H9 (cell line): ENCODE results near the gene CHRNA9. TPM values are rescaled to one million over a fixed set of nuclear protein-coding genes. Genes with fewer than 3 reads are reported as not detected.

ENCODE experiments used
- DNase-seq: peaks from one replicate; pipeline ENCODE4 v3.0.0-alpha.2; 2017
- H2AFZ ChIP-seq: one replicate; pipeline ENCODE4 v1.6.1; 2013; ENCODE audit warnings: mild to moderate bottlenecking, low read length, control low read depth, moderate library complexity
- H2AK5ac ChIP-seq: 2 replicates; pipeline ENCODE4 v1.6.1; 2013; ENCODE audit warnings: low read length, control low read depth, mixed read lengths; ENCODE audit not compliant: insufficient read length
- H2BK120ac ChIP-seq: one replicate; pipeline ENCODE4 v1.6.1; 2013; ENCODE audit warnings: low read depth, mild to moderate bottlenecking, low read length, control low read depth, inconsistent platforms; ENCODE audit not compliant: poor library complexity, severe bottlenecking
- H2BK12ac ChIP-seq: 2 replicates; pipeline ENCODE4 v1.6.1; 2013; ENCODE audit warnings: low read length, control low read depth, mixed read lengths, low read depth; ENCODE audit not compliant: insufficient read length
- H2BK15ac ChIP-seq: 2 replicates; pipeline ENCODE4 v1.6.1; 2013; ENCODE audit warnings: low read depth, low read length, control low read depth
- H2BK20ac ChIP-seq: one replicate; pipeline ENCODE4 v1.6.1; 2013; ENCODE audit warnings: low read depth, mild to moderate bottlenecking, low read length, control low read depth, inconsistent platforms; ENCODE audit not compliant: poor library complexity, severe bottlenecking
- H2BK5ac ChIP-seq: 2 replicates; pipeline ENCODE4 v1.6.1; 2013; ENCODE audit warnings: low read length, control low read depth, mixed read lengths; ENCODE audit not compliant: insufficient read length
- H3K14ac ChIP-seq: 2 replicates; pipeline ENCODE4 v1.6.1; 2013; ENCODE audit warnings: low read length, control low read depth; ENCODE audit not compliant: insufficient read depth
- H3K18ac ChIP-seq: 2 replicates; pipeline ENCODE4 v1.6.1; 2013; ENCODE audit warnings: low read depth, mild to moderate bottlenecking, mixed read lengths, low read length, control low read depth; ENCODE audit not compliant: insufficient read length
- H3K23ac ChIP-seq: 2 replicates; pipeline ENCODE4 v1.6.1; 2013; ENCODE audit warnings: low read length, control low read depth, mixed read lengths, low read depth; ENCODE audit not compliant: insufficient read length
- H3K23me2 ChIP-seq: 2 replicates; pipeline ENCODE4 v1.6.1; 2013; ENCODE audit warnings: low read depth, mild to moderate bottlenecking, mixed read lengths, low read length, control low read depth; ENCODE audit not compliant: insufficient read length, poor library complexity, severe bottlenecking
- H3K27ac ChIP-seq: 2 replicates; pipeline ENCODE4 v1.5.1; 2013; ENCODE audit warnings: low read length, control low read depth, mixed read lengths, low read depth; ENCODE audit not compliant: insufficient read length
- H3K27me3 ChIP-seq: 2 replicates; pipeline ENCODE4 v1.6.1; 2013; ENCODE audit warnings: low read length, control low read depth, inconsistent platforms; ENCODE audit not compliant: insufficient read depth
- H3K4ac ChIP-seq: 2 replicates; pipeline ENCODE4 v1.6.1; 2013; ENCODE audit warnings: low read depth, mild to moderate bottlenecking, control low read depth, inconsistent platforms, low read length, moderate library complexity
- H3K4me1 ChIP-seq: 2 replicates; pipeline ENCODE4 v1.6.1; 2013; ENCODE audit warnings: low read length, control low read depth, inconsistent platforms; ENCODE audit not compliant: insufficient read depth
- H3K4me2 ChIP-seq: 2 replicates; pipeline ENCODE4 v1.6.1; 2013; ENCODE audit warnings: low read length, control low read depth, mixed read lengths; ENCODE audit not compliant: insufficient read length, insufficient read depth
- H3K56ac ChIP-seq: 2 replicates; pipeline ENCODE4 v1.6.1; 2013; ENCODE audit warnings: low read depth, mild to moderate bottlenecking, mixed read lengths, low read length, control low read depth; ENCODE audit not compliant: insufficient read length
- H3K79me1 ChIP-seq: 2 replicates; pipeline ENCODE4 v1.6.1; 2013; ENCODE audit warnings: low read depth, mild to moderate bottlenecking, moderate library complexity, low read length, control low read depth, inconsistent platforms; ENCODE audit not compliant: insufficient read depth, poor library complexity, severe bottlenecking
- H3K79me2 ChIP-seq: 2 replicates; pipeline ENCODE4 v1.6.1; 2013; ENCODE audit warnings: low read length, control low read depth, inconsistent platforms; ENCODE audit not compliant: insufficient read depth
- H3K9ac ChIP-seq: 2 replicates; pipeline ENCODE4 v1.6.1; 2013; ENCODE audit warnings: low read length, control low read depth, mixed read lengths; ENCODE audit not compliant: insufficient read length; ENCODE audit errors: extremely low read depth
- H3K9me3 ChIP-seq: one replicate; pipeline ENCODE4 v1.6.1; 2013; ENCODE audit warnings: low read depth, low read length, inconsistent platforms; ENCODE audit not compliant: control insufficient read depth
- H3T11ph ChIP-seq: one replicate; pipeline ENCODE4 v1.6.1; 2013; ENCODE audit warnings: mild to moderate bottlenecking, low read length, control low read depth, inconsistent platforms
- H4K20me1 ChIP-seq: one replicate; pipeline ENCODE4 v1.6.1; 2013; ENCODE audit not compliant: control insufficient read depth, insufficient read length, insufficient read depth
- H4K5ac ChIP-seq: 2 replicates; pipeline ENCODE4 v1.6.1; 2013; ENCODE audit warnings: low read depth, mild to moderate bottlenecking, mixed read lengths, low read length, control low read depth; ENCODE audit not compliant: insufficient read length
- H4K8ac ChIP-seq: replicated peaks from 2 replicates; pipeline ENCODE4 v1.6.1; 2013; ENCODE audit warnings: low read length, control low read depth, mixed read lengths, low read depth; ENCODE audit not compliant: insufficient read length
- H4K91ac ChIP-seq: 2 replicates; pipeline ENCODE4 v1.6.1; 2013; ENCODE audit warnings: low read depth, mild to moderate bottlenecking, moderate library complexity, mixed read lengths, low read length, control low read depth; ENCODE audit not compliant: insufficient read length
- H3K27ac Mint-ChIP-seq, 3 experiments: 2 replicates in 2 of 3; 3 replicates in 1 of 3; pipeline ENCODE4 v1.8.0; 2020 to 2021; ENCODE audit warnings: mixed read lengths in 3 of 3, mild to moderate bottlenecking in 1 of 3, moderate library complexity in 1 of 3
- H3K27me3 Mint-ChIP-seq: 2 replicates; pipeline ENCODE4 v1.8.0; 2021; ENCODE audit warnings: low read depth, mild to moderate bottlenecking, moderate library complexity, mixed read lengths
- H3K36me3 Mint-ChIP-seq, 3 experiments: 2 replicates in 2 of 3; 3 replicates in 1 of 3; pipeline ENCODE4 v1.8.0; 2020 to 2021; ENCODE audit warnings: low read depth in 3 of 3, mixed read lengths in 3 of 3; ENCODE audit not compliant: insufficient read depth in 1 of 3
- H3K4me1 Mint-ChIP-seq, 2 experiments: 2 replicates each; pipeline ENCODE4 v1.8.0; 2020; ENCODE audit warnings: mixed read lengths in 2 of 2
- H3K4me3 Mint-ChIP-seq, 2 experiments: 2 replicates in 1 of 2; 3 replicates in 1 of 2; pipeline ENCODE4 v1.8.0; 2020 to 2021; ENCODE audit warnings: mild to moderate bottlenecking in 2 of 2, mixed read lengths in 2 of 2, moderate library complexity in 1 of 2
- H3K9me3 Mint-ChIP-seq, 2 experiments: 2 replicates in 1 of 2; 3 replicates in 1 of 2; pipeline ENCODE4 v1.8.0; 2020; ENCODE audit warnings: mild to moderate bottlenecking in 2 of 2, mixed read lengths in 2 of 2, moderate library complexity in 1 of 2
- CTCF ChIP-seq: fragments of 200-600 bp; sonication (generic); conservative IDR thresholded peaks from 3 replicates; pipeline ENCODE4 v1.8.0; 2021; ENCODE audit warnings: antibody characterized with exemption, mild to moderate bottlenecking
- WGBS: extraction: QIAGEN DNeasy Blood & Tissue Kit; methylation state at CpG from one replicate; pipeline ENCODE4 v1.1.7; 2013; ENCODE audit warnings: missing lambda C conversion rate, low lambda C conversion rate, mixed read lengths; ENCODE audit not compliant: insufficient read length; ENCODE audit errors: extremely low coverage; 5-methylcytosine and 5-hydroxymethylcytosine counted together
- total RNA-seq: library from RNA; stranded (reverse); gene quantifications from 2 replicates; pipeline ENCODE4 v1.2.1, GENCODE V29; 2021

Gene CHRNA9
- total RNA-seq, 1 experiment from 2014 or later: 1.2 TPM

GRCh38 chr4:40323866-40324265 is 11.3 kb upstream of the CHRNA9 start:
- Mint-ChIP-seq H3K27me3 (no peaks in the 10 kb centered on the region; the same call in none of the 2 replicates), H3K9me3 (peaks cover 0 to 2% of the 10 kb centered on the region in 2 experiments; a peak in 1 of 5 replicates), H3K36me3 (no peaks in the 10 kb centered on the region), H3K4me3 (no peak overlapping the region; a peak in 1 of 5 replicates), H3K4me1 (peaks cover 22 to 31% of the 10 kb centered on the region in 2 experiments), H3K27ac (no peak overlapping the region; a peak in 1 of 7 replicates)
- Histone ChIP-seq H2BK15ac (no peak overlapping the region), H4K5ac (no peak overlapping the region), H4K8ac (no peak overlapping the region), H3K56ac (no peak overlapping the region), H3K4ac (no peak overlapping the region), H3K18ac (no peak overlapping the region), H3T11ph (no peak overlapping the region), H2BK5ac (no peak overlapping the region), H3K27ac (no peak overlapping the region), H3K4me2 (no peak overlapping the region), H2BK20ac (no peak overlapping the region), H3K9ac (no peak overlapping the region), H3K79me2 (no peaks in the 10 kb centered on the region), H2AK5ac (no peak overlapping the region), H3K4me1 (peaks cover 14% of the 10 kb centered on the region; the same call in 1 of the 2 replicates), H3K27me3 (no peaks in the 10 kb centered on the region), H2BK120ac (no peak overlapping the region), H3K23ac (no peak overlapping the region), H2BK12ac (no peak overlapping the region), H2AFZ (no peak overlapping the region), H3K14ac (no peak overlapping the region), H4K20me1 (no peaks in the 10 kb centered on the region), H3K9me3 (no peaks in the 10 kb centered on the region), H3K23me2 (no peaks in the 10 kb centered on the region), H3K79me1 (no peaks in the 10 kb centered on the region), H4K91ac (no peak overlapping the region)
- no peak for TF ChIP-seq CTCF
- WGBS: no CpG with 5 or more reads among the region's 2 CpGs
- no peak for DNase-seq
